Neural cell (in vitro differentiated cells): Measurements from ENCODE around the gene TUBA1B. TPM values are rescaled to one million over a fixed set of nuclear protein-coding genes. Genes with fewer than 3 reads are reported as not detected.
A peak's percentile ranks its signal among the peaks of the same experiment; 100 is the strongest.

Experiments
- H2AFZ ChIP-seq: fragments of 200-600, 300-800 bp; sonication (generic), shearing (Covaris generic); 2 replicates; pipeline ENCODE4 v1.6.0; 2014; ENCODE audit warnings: low read depth, mild to moderate bottlenecking, antibody characterized with exemption, low read length, moderate library complexity
- H3F3A ChIP-seq: fragments of 200-600 bp; shearing (Covaris generic); 2 replicates; pipeline ENCODE4 v1.6.1; 2016; ENCODE audit warnings: mild to moderate bottlenecking, moderate library complexity, mixed read lengths, antibody characterized with exemption, low read length; ENCODE audit not compliant: insufficient read depth, poor library complexity, severe bottlenecking
- H3K27ac ChIP-seq: fragments of 200-600, 300-800 bp; sonication (generic), shearing (Covaris generic); 2 replicates; pipeline ENCODE4 v1.5.1; 2014; ENCODE audit warnings: mild to moderate bottlenecking, low read length, moderate library complexity
- H3K27me3 ChIP-seq: fragments of 300-800, 200-600 bp; sonication (generic), shearing (Covaris generic); 2 replicates; pipeline ENCODE4 v1.6.0; 2014; ENCODE audit warnings: mild to moderate bottlenecking, low read depth, low read length, moderate library complexity; ENCODE audit not compliant: insufficient read depth
- H3K36me3 ChIP-seq: fragments of 300-800, 200-600 bp; sonication (generic), shearing (Covaris generic); 2 replicates; pipeline ENCODE4 v1.5.1; 2014; ENCODE audit warnings: mild to moderate bottlenecking, antibody characterized with exemption, low read length, moderate library complexity; ENCODE audit not compliant: insufficient read depth
- H3K4me2 ChIP-seq: fragments of 300-800, 200-600 bp; sonication (generic), shearing (Covaris generic); 2 replicates; pipeline ENCODE4 v1.6.0; 2014; ENCODE audit warnings: mild to moderate bottlenecking, low read length
- H3K4me3 ChIP-seq: fragments of 300-800, 200-600 bp; sonication (generic), shearing (Covaris generic); 2 replicates; pipeline ENCODE4 v1.5.1; 2014; ENCODE audit warnings: mild to moderate bottlenecking, low read length, moderate library complexity
- H3K79me2 ChIP-seq: fragments of 200-600 bp; shearing (Covaris generic); replicated peaks from 2 replicates; pipeline ENCODE4 v1.6.0; 2014; ENCODE audit warnings: mild to moderate bottlenecking, low read length, moderate library complexity; ENCODE audit not compliant: insufficient read depth
- H3K9ac ChIP-seq: fragments of 300-800, 200-600 bp; sonication (generic), shearing (Covaris generic); 2 replicates; pipeline ENCODE4 v1.6.1; 2016; ENCODE audit warnings: mild to moderate bottlenecking, low read length, mixed read lengths
- H3K9me2 ChIP-seq: fragments of 200-600 bp; shearing (Covaris generic); 2 replicates; pipeline ENCODE4 v1.6.1; 2016; ENCODE audit warnings: mild to moderate bottlenecking, low read length, mixed read lengths; ENCODE audit not compliant: insufficient read depth
- H3K9me3 ChIP-seq: fragments of 200-600, 300-800 bp; sonication (generic), shearing (Covaris generic); 2 replicates; pipeline ENCODE4 v1.6.1; 2016; ENCODE audit warnings: mild to moderate bottlenecking, mixed run types, low read length, moderate library complexity, mixed read lengths
- H4K20me1 ChIP-seq: fragments of 200-600 bp; shearing (Covaris generic); 2 replicates; pipeline ENCODE4 v1.6.1; 2016; ENCODE audit warnings: mild to moderate bottlenecking, mixed run types; ENCODE audit not compliant: insufficient read depth
- EP300 ChIP-seq: fragments of 450-650 bp; conservative IDR thresholded peaks from 2 replicates; pipeline ENCODE4 v1.6.1; 2014; ENCODE audit warnings: antibody characterized with exemption, mild to moderate bottlenecking, moderate library complexity; ENCODE audit not compliant: poor library complexity, severe bottlenecking
- EZH2 ChIP-seq: fragments of 200-600, 300-800 bp; shearing (Covaris generic), sonication (generic); IDR thresholded peaks from 2 replicates; pipeline ENCODE4 v1.6.1; 2014; ENCODE audit warnings: antibody characterized with exemption, low read length, borderline replicate concordance, mild to moderate bottlenecking; ENCODE audit not compliant: insufficient read depth, poor library complexity, severe bottlenecking
- MXI1 ChIP-seq: fragments of 450-650 bp; conservative IDR thresholded peaks from 2 replicates; pipeline ENCODE4 v1.6.1; 2014; ENCODE audit warnings: antibody characterized with exemption, mild to moderate bottlenecking; ENCODE audit not compliant: poor library complexity, severe bottlenecking
- POLR2AphosphoS5 ChIP-seq: IDR thresholded peaks from 2 replicates; pipeline ENCODE4 v1.6.1; 2012
- RAD21 ChIP-seq: fragments of 450-650 bp; conservative IDR thresholded peaks from 2 replicates; pipeline ENCODE4 v1.6.1; 2014; ENCODE audit warnings: antibody characterized with exemption, mild to moderate bottlenecking, moderate library complexity
- REST ChIP-seq: IDR thresholded peaks from 2 replicates; pipeline ENCODE4 v1.6.1; 2012; ENCODE audit warnings: borderline replicate concordance
- SMC3 ChIP-seq: fragments of 450-650 bp; conservative IDR thresholded peaks from 2 replicates; pipeline ENCODE4 v1.6.1; 2014; ENCODE audit warnings: antibody characterized with exemption, mild to moderate bottlenecking, moderate library complexity; ENCODE audit not compliant: poor library complexity
- TAF1 ChIP-seq: IDR thresholded peaks from 2 replicates; pipeline ENCODE4 v1.6.1; 2012; ENCODE audit warnings: low read depth
- polyA plus RNA-seq: library from polyadenylated mRNA; depleted of rRNA; stranded (reverse); fragments of >200 nt; gene quantifications from 2 replicates; pipeline ENCODE4 v1.2.3, GENCODE V29; 2014
- TF ChIP-seq, protein P1 (sequence below): fragments of 450-650 bp; IDR thresholded peaks from 2 replicates; pipeline ENCODE4 v1.5.1; 2014; ENCODE audit warnings: antibody characterized with exemption, mild to moderate bottlenecking, moderate library complexity; ENCODE audit not compliant: poor library complexity, severe bottlenecking

The TUBA1B gene
- polyA plus RNA-seq, 1 donor from 2014 or later: 573 TPM

- H3K27ac ChIP-seq: no peak overlapping the region
- peak overlapping the region; percentile 76 for H3K4me2 ChIP-seq
- H3K4me3 ChIP-seq: peak overlapping the region; percentile 72
Observed at GRCh38 chr12:49091836-49092085, 39.4 kb downstream of the TUBA1B start.

GRCh38 chr12:49091056-49091835 lies 39.9 kb downstream of the TUBA1B start:
- Histone ChIP-seq H3K27me3 (peaks cover 78% of the 10 kb centered on the region), H3K4me2 (no peak overlapping the region)
- TF ChIP-seq TAF1 (no peak), RAD21 (no peak), POLR2AphosphoS5 (peak; percentile 6), EZH2 (no peak), REST (no peak), SMC3 (no peak)
- TF ChIP-seq, protein P1, sequence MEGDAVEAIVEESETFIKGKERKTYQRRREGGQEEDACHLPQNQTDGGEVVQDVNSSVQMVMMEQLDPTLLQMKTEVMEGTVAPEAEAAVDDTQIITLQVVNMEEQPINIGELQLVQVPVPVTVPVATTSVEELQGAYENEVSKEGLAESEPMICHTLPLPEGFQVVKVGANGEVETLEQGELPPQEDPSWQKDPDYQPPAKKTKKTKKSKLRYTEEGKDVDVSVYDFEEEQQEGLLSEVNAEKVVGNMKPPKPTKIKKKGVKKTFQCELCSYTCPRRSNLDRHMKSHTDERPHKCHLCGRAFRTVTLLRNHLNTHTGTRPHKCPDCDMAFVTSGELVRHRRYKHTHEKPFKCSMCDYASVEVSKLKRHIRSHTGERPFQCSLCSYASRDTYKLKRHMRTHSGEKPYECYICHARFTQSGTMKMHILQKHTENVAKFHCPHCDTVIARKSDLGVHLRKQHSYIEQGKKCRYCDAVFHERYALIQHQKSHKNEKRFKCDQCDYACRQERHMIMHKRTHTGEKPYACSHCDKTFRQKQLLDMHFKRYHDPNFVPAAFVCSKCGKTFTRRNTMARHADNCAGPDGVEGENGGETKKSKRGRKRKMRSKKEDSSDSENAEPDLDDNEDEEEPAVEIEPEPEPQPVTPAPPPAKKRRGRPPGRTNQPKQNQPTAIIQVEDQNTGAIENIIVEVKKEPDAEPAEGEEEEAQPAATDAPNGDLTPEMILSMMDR: no peak

More at GRCh38 chr12:49091836-49092085, 39.4 kb downstream of the TUBA1B start:
- TF ChIP-seq POLR2AphosphoS5 (no peak), REST (no peak), EP300 (no peak), RAD21 (no peak), TAF1 (no peak), EZH2 (no peak), SMC3 (no peak), MXI1 (no peak)
- TF ChIP-seq, protein P1: no peak
- no peaks in the 10 kb centered on the region for H3F3A ChIP-seq
- no peaks in the 10 kb centered on the region for H3K9me3 ChIP-seq
- no peaks in the 10 kb centered on the region for H3K9me2 ChIP-seq
- H2AFZ ChIP-seq: no peak overlapping the region
- H3K9ac ChIP-seq: peak overlapping the region; percentile 64
- H3K79me2 ChIP-seq: no peaks in the 10 kb centered on the region
- H3K36me3 ChIP-seq: no peaks in the 10 kb centered on the region
- H4K20me1 ChIP-seq: no peaks in the 10 kb centered on the region
- H3K27me3 ChIP-seq: peaks cover 73% of the 10 kb centered on the region

More at GRCh38 chr12:49091056-49091835, 39.9 kb downstream of the TUBA1B start:
- Histone ChIP-seq H3K4me3 (peak overlapping the region; percentile 72), H3K27ac (no peak overlapping the region), H2AFZ (no peak overlapping the region), H3K9ac (peak overlapping the region; percentile 64), H3K36me3 (no peaks in the 10 kb centered on the region), H3K9me2 (no peaks in the 10 kb centered on the region), H3K9me3 (no peaks in the 10 kb centered on the region), H3K79me2 (no peaks in the 10 kb centered on the region), H3F3A (no peaks in the 10 kb centered on the region), H4K20me1 (no peaks in the 10 kb centered on the region)
